ENCODE data around the gene PLXNC1.
A peak's percentile ranks its signal among the peaks of the same experiment; 100 is the strongest.

The PLXNC1 gene

DNA sequence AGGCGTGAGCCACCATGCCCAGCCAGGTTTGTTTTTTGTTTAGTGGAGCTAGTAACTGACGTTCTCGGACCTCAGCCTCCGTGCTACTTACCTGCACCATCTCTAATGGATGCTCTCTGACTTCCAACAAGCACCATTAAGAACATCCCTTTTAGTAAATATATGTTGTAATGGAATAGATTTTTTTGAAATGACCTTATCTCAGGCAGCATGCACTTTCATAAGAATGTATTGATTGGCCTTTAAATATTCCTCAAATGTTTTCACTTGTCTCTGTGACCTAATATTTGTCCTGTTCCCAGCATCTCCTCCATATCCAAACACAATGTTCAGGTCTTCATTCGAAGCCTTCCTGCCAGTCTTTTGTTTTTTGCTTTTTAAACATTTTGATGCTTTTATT is 51.7 kb downstream of the PLXNC1 start:
- H3K9me3 ChIP-seq (ENCODE audit: control insufficient read depth in 5 of 5, low read length in 5 of 5): peaks cover 0 to 8% (median 4%) of the 10 kb centered on the region in 5 donors
- H3K27ac ChIP-seq (ENCODE audit: low read depth, low read length): no peak overlapping the region
- H3K36me3 ChIP-seq (ENCODE audit: control insufficient read depth in 5 of 5, insufficient read depth in 5 of 5, low read length in 5 of 5): peaks cover 0 to 5% (median 0%) of the 10 kb centered on the region in 5 donors
- H3K9ac ChIP-seq (ENCODE audit: low read length in 5 of 5): no peak overlapping the region
- H3K4me3 ChIP-seq (ENCODE audit: low read depth in 1 of 5, low read length in 5 of 5): no peak overlapping the region
- no peaks in the 10 kb centered on the region for H3K27me3 ChIP-seq (ENCODE audit: control insufficient read depth in 5 of 5, insufficient read depth in 4 of 5, low read length in 5 of 5)
- H3K4me1 ChIP-seq (ENCODE audit: control insufficient read depth in 5 of 5, insufficient read depth in 5 of 5, low read length in 5 of 5): no peaks in the 10 kb centered on the region

DNA sequence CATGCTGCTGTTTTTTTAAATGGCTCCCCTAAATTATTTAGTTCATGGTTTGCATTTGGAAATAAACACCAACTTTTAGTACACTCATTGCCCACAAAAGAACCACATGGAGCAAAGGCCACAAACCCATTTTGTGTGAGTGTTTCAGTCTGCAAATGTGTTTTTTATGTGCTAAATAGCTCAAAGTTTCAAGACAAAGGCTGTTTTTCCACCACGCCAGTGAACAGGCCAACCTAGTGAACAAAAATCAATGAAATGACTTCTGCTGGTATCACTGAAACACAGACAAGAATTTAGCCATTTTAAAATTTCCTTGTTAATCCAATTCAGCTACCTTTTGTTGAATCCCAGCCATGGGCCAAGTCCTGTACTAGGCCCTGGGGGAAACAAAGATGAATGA is 52.3 kb downstream of the PLXNC1 start:
- Histone ChIP-seq H3K27ac (ENCODE audit: low read depth, low read length) (no peak overlapping the region), H3K4me3 (ENCODE audit: low read depth in 1 of 5, low read length in 5 of 5) (no peak overlapping the region), H3K4me1 (ENCODE audit: control insufficient read depth in 5 of 5, insufficient read depth in 5 of 5, low read length in 5 of 5) (no peaks in the 10 kb centered on the region), H3K9me3 (ENCODE audit: control insufficient read depth in 5 of 5, low read length in 5 of 5) (peaks cover 0 to 8% (median 4%) of the 10 kb centered on the region in 5 donors), H3K9ac (ENCODE audit: low read length in 5 of 5) (no peak overlapping the region), H3K27me3 (ENCODE audit: control insufficient read depth in 5 of 5, insufficient read depth in 4 of 5, low read length in 5 of 5) (no peaks in the 10 kb centered on the region), H3K36me3 (ENCODE audit: control insufficient read depth in 5 of 5, insufficient read depth in 5 of 5, low read length in 5 of 5) (no peaks in the 10 kb centered on the region)

DNA sequence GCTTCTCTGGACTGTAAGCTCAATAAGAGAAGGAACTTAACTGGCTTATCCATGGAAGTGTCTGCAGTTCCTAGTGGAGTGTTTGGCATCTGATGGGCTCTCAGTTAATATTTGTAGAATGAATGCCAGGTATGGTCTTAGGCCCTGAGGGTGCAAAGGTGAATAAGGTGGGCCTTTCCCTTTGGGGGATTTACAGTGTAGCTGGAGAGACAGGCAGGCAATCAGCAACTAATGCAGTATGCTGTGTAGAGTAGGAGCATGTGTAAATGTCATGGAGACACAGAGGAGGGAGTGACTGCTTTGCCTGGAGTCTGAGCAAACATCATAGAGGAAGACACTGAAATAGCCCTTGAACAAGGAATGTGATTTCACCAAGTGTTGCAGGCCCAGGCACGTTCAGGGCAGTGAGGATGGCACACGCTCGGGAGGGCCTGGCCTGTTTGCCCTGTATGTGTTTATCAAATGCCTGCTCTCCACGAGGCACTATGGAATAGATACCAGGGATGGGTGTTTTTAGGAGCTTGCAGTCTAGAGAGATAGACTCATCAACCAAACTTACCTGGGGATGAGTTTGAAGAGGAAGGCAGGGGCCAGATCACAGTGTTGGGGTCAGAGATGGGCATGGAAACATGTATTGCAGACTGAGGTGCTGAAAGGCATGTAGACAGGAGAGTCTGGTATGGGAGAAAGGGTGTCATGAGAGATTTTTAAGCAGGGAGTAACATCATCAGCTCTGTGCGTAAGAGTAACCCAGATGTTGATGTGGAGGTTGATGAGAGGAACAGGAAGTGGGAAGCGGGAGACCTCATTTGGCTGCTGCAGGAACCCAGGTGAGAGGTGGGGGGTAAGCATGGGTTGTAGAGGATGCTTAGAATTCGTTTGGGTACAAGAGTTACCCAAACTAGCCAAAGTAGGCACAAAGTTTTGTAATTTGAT is 54.1 kb downstream of the PLXNC1 start:
- Histone ChIP-seq H3K4me3 (ENCODE audit: low read depth in 1 of 5, low read length in 5 of 5) (no peak overlapping the region), H3K36me3 (ENCODE audit: control insufficient read depth in 5 of 5, insufficient read depth in 5 of 5, low read length in 5 of 5) (no peaks in the 10 kb centered on the region), H3K27me3 (ENCODE audit: control insufficient read depth in 5 of 5, insufficient read depth in 4 of 5, low read length in 5 of 5) (no peaks in the 10 kb centered on the region), H3K27ac (ENCODE audit: low read depth, low read length) (no peak overlapping the region), H3K9ac (ENCODE audit: low read length in 5 of 5) (no peak overlapping the region), H3K9me3 (ENCODE audit: control insufficient read depth in 5 of 5, low read length in 5 of 5) (no peaks in the 10 kb centered on the region), H3K4me1 (ENCODE audit: control insufficient read depth in 5 of 5, insufficient read depth in 5 of 5, low read length in 5 of 5) (peaks cover 0 to 4% (median 2%) of the 10 kb centered on the region in 5 donors)

DNA sequence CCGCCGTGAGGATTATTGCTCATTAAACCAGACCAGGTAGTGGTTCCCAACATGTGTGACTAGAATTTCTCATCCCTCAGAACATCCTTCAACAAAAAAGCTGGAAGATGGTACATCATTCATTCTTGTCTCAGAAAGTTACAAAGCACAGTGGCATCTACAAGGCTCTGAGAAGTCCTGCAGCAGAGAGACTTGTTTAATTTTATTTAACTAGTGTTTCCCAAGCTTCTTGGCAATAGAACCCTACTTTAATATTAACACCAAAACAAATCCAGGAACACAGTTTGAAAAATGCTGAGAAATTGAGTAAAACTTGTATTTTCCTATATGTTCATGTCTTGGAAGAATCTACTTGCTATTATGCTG is 54.8 kb downstream of the PLXNC1 start:
- no peaks in the 10 kb centered on the region for H3K36me3 ChIP-seq (ENCODE audit: control insufficient read depth in 5 of 5, insufficient read depth in 5 of 5, low read length in 5 of 5)

DNA sequence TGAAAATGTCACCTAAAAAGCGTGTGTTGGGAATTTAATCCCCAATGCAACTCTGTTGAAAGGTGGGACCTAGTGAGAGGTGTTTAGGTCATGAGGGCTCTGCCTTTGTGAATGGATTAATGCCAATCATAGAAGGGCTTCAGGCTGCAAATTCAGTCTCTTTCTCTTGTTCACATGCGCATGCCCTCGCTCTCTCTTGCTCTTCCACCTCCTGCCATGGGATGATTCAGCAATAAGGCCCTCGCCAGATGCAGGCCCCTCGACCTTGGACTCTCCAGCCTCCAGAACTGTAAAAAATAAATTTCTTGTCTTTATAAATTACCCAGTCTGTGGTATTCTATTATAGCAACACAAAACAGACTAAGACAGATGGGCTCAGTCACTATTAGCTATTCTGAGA is 55.4 kb downstream of the PLXNC1 start:
- Histone ChIP-seq H3K4me3 (ENCODE audit: low read depth in 1 of 5, low read length in 5 of 5) (no peak overlapping the region), H3K9ac (ENCODE audit: low read length in 5 of 5) (no peak overlapping the region)

More for the DNA sequence above, 54.8 kb downstream of the PLXNC1 start:
- no peaks in the 10 kb centered on the region for H3K27me3 ChIP-seq (ENCODE audit: control insufficient read depth in 5 of 5, insufficient read depth in 4 of 5, low read length in 5 of 5)
- no peak overlapping the region for H3K4me3 ChIP-seq (ENCODE audit: low read depth in 1 of 5, low read length in 5 of 5)
- peaks cover 0 to 10% (median 7%) of the 10 kb centered on the region in 5 donors for H3K4me1 ChIP-seq (ENCODE audit: control insufficient read depth in 5 of 5, insufficient read depth in 5 of 5, low read length in 5 of 5)
- no peaks in the 10 kb centered on the region for H3K9me3 ChIP-seq (ENCODE audit: control insufficient read depth in 5 of 5, low read length in 5 of 5)
- H3K9ac ChIP-seq (ENCODE audit: low read length in 5 of 5): no peak overlapping the region
- no peak overlapping the region for H3K27ac ChIP-seq (ENCODE audit: low read depth, low read length)

DNA sequence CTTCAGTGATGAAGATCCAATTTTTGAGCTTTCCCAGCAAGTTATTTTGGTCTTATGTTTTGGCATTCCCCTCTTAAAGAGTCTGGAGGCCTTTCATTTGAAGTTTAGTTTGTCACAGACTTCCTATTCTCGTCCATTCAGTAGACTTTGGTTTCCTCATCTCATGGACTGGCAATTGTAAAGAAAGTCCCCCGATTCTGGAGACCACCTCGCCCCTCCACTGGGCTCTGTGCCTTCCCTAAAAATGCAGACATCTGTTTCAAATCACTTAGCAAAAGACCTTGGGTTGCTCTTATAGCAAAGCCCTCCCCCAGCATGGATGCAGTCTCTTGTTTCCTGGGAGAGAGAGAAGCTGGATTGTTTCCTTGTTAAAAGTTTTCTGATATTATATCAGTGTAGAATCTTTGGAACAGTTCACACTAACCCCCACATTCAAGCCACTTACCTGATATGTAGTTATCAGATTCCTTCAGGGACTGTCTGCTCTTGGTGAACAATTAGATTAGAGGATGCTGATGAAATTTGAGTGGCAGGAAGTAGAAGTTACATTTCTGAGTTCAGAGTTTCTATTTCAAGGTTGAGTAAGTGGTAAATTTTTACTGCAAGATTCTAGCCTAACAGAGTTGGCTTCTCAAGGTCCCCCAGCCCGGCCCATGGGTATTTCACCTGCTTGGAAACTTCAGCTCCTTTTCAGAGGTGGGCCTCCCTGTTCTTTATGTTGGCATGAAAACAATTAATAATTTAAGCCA is 56.3 kb downstream of the PLXNC1 start:
- Histone ChIP-seq H3K9me3 (ENCODE audit: control insufficient read depth in 5 of 5, low read length in 5 of 5) (no peaks in the 10 kb centered on the region), H3K36me3 (ENCODE audit: control insufficient read depth in 5 of 5, insufficient read depth in 5 of 5, low read length in 5 of 5) (no peaks in the 10 kb centered on the region), H3K4me1 (ENCODE audit: control insufficient read depth in 5 of 5, insufficient read depth in 5 of 5, low read length in 5 of 5) (peaks cover 0 to 15% (median 13%) of the 10 kb centered on the region in 5 donors), H3K9ac (ENCODE audit: low read length in 5 of 5) (no peak overlapping the region), H3K4me3 (ENCODE audit: low read depth in 1 of 5, low read length in 5 of 5) (no peak overlapping the region), H3K27me3 (ENCODE audit: control insufficient read depth in 5 of 5, insufficient read depth in 4 of 5, low read length in 5 of 5) (no peaks in the 10 kb centered on the region), H3K27ac (ENCODE audit: low read depth, low read length) (no peak overlapping the region)

More for the DNA sequence above, 55.4 kb downstream of the PLXNC1 start:
- Histone ChIP-seq H3K9me3 (ENCODE audit: control insufficient read depth in 5 of 5, low read length in 5 of 5) (no peaks in the 10 kb centered on the region), H3K4me1 (ENCODE audit: control insufficient read depth in 5 of 5, insufficient read depth in 5 of 5, low read length in 5 of 5) (peaks cover 0 to 15% (median 13%) of the 10 kb centered on the region in 5 donors), H3K27ac (ENCODE audit: low read depth, low read length) (no peak overlapping the region), H3K36me3 (ENCODE audit: control insufficient read depth in 5 of 5, insufficient read depth in 5 of 5, low read length in 5 of 5) (no peaks in the 10 kb centered on the region), H3K27me3 (ENCODE audit: control insufficient read depth in 5 of 5, insufficient read depth in 4 of 5, low read length in 5 of 5) (no peaks in the 10 kb centered on the region)

DNA sequence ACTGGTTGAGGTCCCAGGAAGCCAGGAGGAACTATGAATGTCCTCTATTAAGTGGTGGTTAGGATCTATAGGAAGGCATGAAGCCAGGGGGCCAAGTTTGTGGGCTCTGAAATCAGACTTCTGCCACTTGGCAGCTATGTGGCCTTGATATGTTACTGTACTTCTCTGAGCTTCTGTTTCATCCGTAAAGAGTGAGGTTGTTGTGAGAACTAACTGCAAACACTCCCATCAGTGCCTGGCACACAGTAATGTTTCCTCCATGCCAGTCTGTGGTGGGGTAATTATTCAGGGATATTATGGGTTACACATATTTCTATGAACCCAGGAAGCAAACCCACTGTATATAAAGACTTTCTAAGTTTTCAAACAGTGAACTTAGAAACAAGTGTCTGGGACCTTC is 57.4 kb downstream of the PLXNC1 start:
- Histone ChIP-seq H3K4me3 (ENCODE audit: low read depth in 1 of 5, low read length in 5 of 5) (no peak overlapping the region), H3K27me3 (ENCODE audit: control insufficient read depth in 5 of 5, insufficient read depth in 4 of 5, low read length in 5 of 5) (no peaks in the 10 kb centered on the region), H3K36me3 (ENCODE audit: control insufficient read depth in 5 of 5, insufficient read depth in 5 of 5, low read length in 5 of 5) (no peaks in the 10 kb centered on the region), H3K4me1 (ENCODE audit: control insufficient read depth in 5 of 5, insufficient read depth in 5 of 5, low read length in 5 of 5) (peaks cover 0 to 15% (median 13%) of the 10 kb centered on the region in 5 donors), H3K27ac (ENCODE audit: low read depth, low read length) (no peak overlapping the region), H3K9me3 (ENCODE audit: control insufficient read depth in 5 of 5, low read length in 5 of 5) (no peaks in the 10 kb centered on the region), H3K9ac (ENCODE audit: low read length in 5 of 5) (no peak overlapping the region)

DNA sequence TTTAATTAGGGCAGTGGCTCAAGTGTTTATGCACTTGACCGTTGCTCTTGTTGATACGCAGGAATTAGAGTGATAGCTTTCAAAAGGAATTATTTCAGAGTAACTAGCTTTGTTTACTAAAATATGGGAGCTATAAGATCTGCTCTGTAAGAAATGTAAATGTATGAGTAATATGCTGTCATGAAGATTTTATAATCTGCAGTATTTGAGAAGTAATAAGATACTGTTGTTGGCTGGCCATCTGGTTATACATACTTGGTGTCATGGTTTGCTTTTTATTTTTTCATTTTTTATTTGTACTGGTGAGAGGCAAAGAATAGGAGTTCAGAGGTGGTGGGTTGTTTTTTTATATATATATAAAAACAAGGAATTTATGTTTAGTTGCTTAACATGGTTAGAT is 58.5 kb downstream of the PLXNC1 start:
- Histone ChIP-seq H3K4me1 (ENCODE audit: control insufficient read depth in 5 of 5, insufficient read depth in 5 of 5, low read length in 5 of 5) (peaks cover 0 to 15% (median 13%) of the 10 kb centered on the region in 5 donors), H3K4me3 (ENCODE audit: low read depth in 1 of 5, low read length in 5 of 5) (no peak overlapping the region), H3K27me3 (ENCODE audit: control insufficient read depth in 5 of 5, insufficient read depth in 4 of 5, low read length in 5 of 5) (no peaks in the 10 kb centered on the region), H3K36me3 (ENCODE audit: control insufficient read depth in 5 of 5, insufficient read depth in 5 of 5, low read length in 5 of 5) (no peaks in the 10 kb centered on the region), H3K9ac (ENCODE audit: low read length in 5 of 5) (no peak overlapping the region), H3K9me3 (ENCODE audit: control insufficient read depth in 5 of 5, low read length in 5 of 5) (no peaks in the 10 kb centered on the region), H3K27ac (ENCODE audit: low read depth, low read length) (no peak overlapping the region)

DNA sequence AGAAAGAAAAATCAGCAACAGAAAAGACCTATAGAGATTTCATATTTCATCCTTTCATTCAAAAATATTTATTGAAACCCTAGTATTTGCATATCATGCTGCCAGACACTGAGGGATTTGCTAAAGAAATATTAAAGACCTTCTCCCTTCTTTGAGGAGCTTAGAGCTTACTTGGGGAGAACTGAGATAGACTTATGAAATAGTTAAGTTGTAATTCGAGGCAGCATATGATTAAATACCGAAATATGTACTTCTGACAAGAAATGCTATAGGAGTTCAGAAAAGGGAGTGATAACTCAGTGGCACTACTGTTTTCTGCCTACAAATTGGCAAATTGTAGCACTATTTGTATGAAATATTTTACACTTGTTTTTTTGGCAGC is 59.1 kb downstream of the PLXNC1 start:
- H3K4me1 ChIP-seq (ENCODE audit: control insufficient read depth in 5 of 5, insufficient read depth in 5 of 5, low read length in 5 of 5): peaks cover 0 to 15% (median 13%) of the 10 kb centered on the region in 5 donors
- H3K36me3 ChIP-seq (ENCODE audit: control insufficient read depth in 5 of 5, insufficient read depth in 5 of 5, low read length in 5 of 5): no peaks in the 10 kb centered on the region
- peak overlapping the region; percentile 50 for H3K27ac ChIP-seq (ENCODE audit: low read depth, low read length)
- H3K27me3 ChIP-seq (ENCODE audit: control insufficient read depth in 5 of 5, insufficient read depth in 4 of 5, low read length in 5 of 5): no peaks in the 10 kb centered on the region
- no peaks in the 10 kb centered on the region for H3K9me3 ChIP-seq (ENCODE audit: control insufficient read depth in 5 of 5, low read length in 5 of 5)
- peak overlapping the region in 1 of 5 donors; percentile 13 for H3K9ac ChIP-seq (ENCODE audit: low read length in 5 of 5)
- peak overlapping the region in 3 of 5 donors; percentile 5 to 23 (median 8) for H3K4me3 ChIP-seq (ENCODE audit: low read depth in 1 of 5, low read length in 5 of 5)

Data from subcutaneous abdominal adipose tissue (tissue), 5 donors.